Endothelial cell of umbilical vein (primary cell): ENCODE data around the gene FTCDNL1. TPM values are rescaled to one million over a fixed set of nuclear protein-coding genes. Genes with fewer than 3 reads are reported as not detected.

Experiments used
- BruUV-seq: library from RNA; stranded (reverse); fragments of 400-500 nt; replicated peaks from 2 replicates; lab custom pipeline; 2021; lab: Mats Ljungman, UMichigan
- CTCF ChIA-PET: fragments of 300-600, 350-600 bp; sonication (Branson Sonifier 250); formaldehyde crosslinking; loops from one replicate; lab custom pipeline; 2021; ENCODE audit warnings: antibody characterized with exemption, inconsistent platforms; lab: Charles Lee
- POLR2A ChIA-PET: fragments of 300-600, 350-600 bp; sonication (Branson Sonifier 250); formaldehyde crosslinking; loops from one replicate; lab custom pipeline; 2021; ENCODE audit warnings: antibody characterized with exemption, inconsistent platforms; lab: Charles Lee
- DNase-seq: peaks from one replicate; pipeline ENCODE4 v3.0.0-alpha.2; 2011; ENCODE audit warnings: low read depth, low spot score
- FAIRE-seq: peaks from 2 replicates; lab custom pipeline; 2011; peaks lifted over from hg19 to GRCh38; lab: Jason Lieb, UNC
- H2AFZ ChIP-seq: 2 replicates; pipeline ENCODE4 v1.6.0; 2012; ENCODE audit warnings: low read depth, low read length, control low read depth, inconsistent platforms
- H3K27ac ChIP-seq: 2 replicates; pipeline ENCODE4 v1.5.1; 2011; ENCODE audit warnings: low read depth, mild to moderate bottlenecking, control low read depth, low read length, moderate library complexity; ENCODE audit not compliant: insufficient read depth
- H3K27me3 ChIP-seq, 2 experiments: 2 replicates each; pipeline versions ENCODE4 v1.6.0 to v1.6.1; 2011; ENCODE audit warnings: low read length in 2 of 2, mixed read lengths in 1 of 2; ENCODE audit not compliant: control insufficient read depth in 2 of 2, insufficient read depth in 2 of 2
- H3K36me3 ChIP-seq, 2 experiments: 2 replicates in 1 of 2; 3 replicates in 1 of 2; pipeline ENCODE4 v1.5.1; 2011; ENCODE audit warnings: low read length in 2 of 2, mild to moderate bottlenecking in 1 of 2, moderate library complexity in 1 of 2; ENCODE audit not compliant: control insufficient read depth in 2 of 2, insufficient read depth in 2 of 2; ENCODE audit errors: extremely low read depth in 1 of 2
- H3K4me1 ChIP-seq: 3 replicates; pipeline ENCODE4 v1.5.1; 2011; ENCODE audit warnings: mild to moderate bottlenecking, low read length; ENCODE audit not compliant: control insufficient read depth, insufficient read depth; ENCODE audit errors: extremely low read depth
- H3K4me2 ChIP-seq: 2 replicates; pipeline ENCODE4 v1.6.1; 2011; ENCODE audit warnings: low read length, control low read depth, mixed read lengths; ENCODE audit not compliant: insufficient read depth
- H3K4me3 ChIP-seq, 3 experiments: fragments of 200-600 bp in 1 of 3; sonication (generic), shearing (Covaris generic) in 1 of 3; replicated peaks in 1 of 3; 2 replicates each; pipeline ENCODE4 v1.5.1; 2011 to 2016; ENCODE audit warnings: control low read depth in 3 of 3, low read length in 3 of 3, mild to moderate bottlenecking in 2 of 3, inconsistent platforms in 1 of 3, low read depth in 1 of 3, moderate library complexity in 1 of 3; ENCODE audit not compliant: insufficient read depth in 1 of 3
- H3K79me2 ChIP-seq: 2 replicates; pipeline ENCODE4 v1.6.0; 2012; ENCODE audit warnings: low read length, inconsistent platforms; ENCODE audit not compliant: control insufficient read depth, insufficient read depth
- H3K9ac ChIP-seq: replicated peaks from 2 replicates; pipeline ENCODE3; 2011; ENCODE audit warnings: low read length, control low read depth; ENCODE audit not compliant: insufficient read depth; ENCODE audit errors: extremely low read depth
- H3K9me1 ChIP-seq: replicated peaks from 3 replicates; pipeline ENCODE4 v1.6.0; 2011; ENCODE audit warnings: mild to moderate bottlenecking, low read length; ENCODE audit not compliant: control insufficient read depth, insufficient read depth; ENCODE audit errors: extremely low read depth
- H3K9me3 ChIP-seq: replicated peaks from 2 replicates; pipeline ENCODE4 v1.5.1; 2012; ENCODE audit warnings: low read length, inconsistent platforms; ENCODE audit not compliant: control insufficient read depth, insufficient read depth
- H4K20me1 ChIP-seq: replicated peaks from 2 replicates; pipeline ENCODE3; 2011; ENCODE audit warnings: mild to moderate bottlenecking, low read length; ENCODE audit not compliant: control insufficient read depth, insufficient read depth; ENCODE audit errors: extremely low read depth
- EZH2 ChIP-seq: IDR thresholded peaks from 2 replicates; pipeline ENCODE4 v1.6.1; 2012; ENCODE audit warnings: borderline replicate concordance, low read depth, mild to moderate bottlenecking, moderate library complexity, low read length, inconsistent platforms; ENCODE audit not compliant: severe bottlenecking
- FOS ChIP-seq: IDR thresholded peaks from 2 replicates; pipeline ENCODE4 v1.6.1; 2011; ENCODE audit warnings: mild to moderate bottlenecking, low read length, moderate library complexity, borderline replicate concordance; ENCODE audit not compliant: insufficient read depth
- GATA2 ChIP-seq: IDR thresholded peaks from 2 replicates; pipeline ENCODE4 v1.7.0; 2011; ENCODE audit warnings: low read depth, mild to moderate bottlenecking, moderate library complexity, mixed read lengths, low read length; ENCODE audit not compliant: insufficient read length, insufficient read depth
- MAX ChIP-seq: IDR thresholded peaks from 2 replicates; pipeline ENCODE4 v1.6.1; 2011; ENCODE audit not compliant: insufficient read depth, insufficient read length
- MYC ChIP-seq: IDR thresholded peaks from one replicate; pipeline ENCODE4 v1.6.1; 2011; ENCODE audit warnings: mild to moderate bottlenecking, low read depth, low read length
- POLR2A ChIP-seq: IDR thresholded peaks from 2 replicates; pipeline ENCODE4 v1.6.1; 2012; ENCODE audit warnings: low read depth, mild to moderate bottlenecking, control low read depth, low read length
- POLR2AphosphoS5 ChIP-seq: IDR thresholded peaks from 2 replicates; pipeline ENCODE4 v1.6.1; 2012; ENCODE audit warnings: low read depth, mild to moderate bottlenecking, control low read depth, low read length, moderate library complexity; ENCODE audit not compliant: insufficient read depth
- dilution Hi-C: fragments of 300-500 bp; cut with MboI; formaldehyde crosslinking; loops from one replicate; pipeline ENCODE4 v1.15.0; 2019; ENCODE audit warnings: low sequenced_read_pairs; ENCODE audit not compliant: extremely low pct_ligation_motif_present
- intact Hi-C: fragments of 100-400 bp; cut with micrococcal nuclease; formaldehyde crosslinking; loops from one replicate; pipeline ENCODE4 v1.10.0; 2022
- polyA plus RNA-seq, 4 experiments: library from polyadenylated mRNA; depleted of rRNA in 3 of 4; stranded (reverse) in 3 of 4; unstranded in 1 of 4; fragments of >200 nt; gene quantifications; 2 replicates each; pipeline versions ENCODE4 v1.2.1 to v1.2.3, GENCODE V29; 2011 to 2012; ENCODE audit warnings: missing spikeins in 1 of 4
- total RNA-seq: library from RNA; stranded (reverse); gene quantifications from 2 replicates; pipeline ENCODE4 v1.2.3, GENCODE V29; 2021

Gene FTCDNL1
- total and polyA plus RNA-seq, 2 donors (not counting 3 experiments of a cell fraction or from before 2014, with no cell fraction given), result 0.19 to 0.27 TPM

GRCh38 chr2:199762963-199763362 is 88.0 kb downstream of the FTCDNL1 start:
- dilution Hi-C loops (no loop called here), intact Hi-C loops (no loop called here)
- no peak overlapping the region for H3K9ac ChIP-seq
- H4K20me1 ChIP-seq, result no peaks in the 10 kb centered on the region
- no peak overlapping the region for H2AFZ ChIP-seq
- FAIRE-seq (no peak), DNase-seq (no peak)
- H3K9me3 ChIP-seq, result no peaks in the 10 kb centered on the region
- no peaks in the 10 kb centered on the region for H3K27me3 ChIP-seq
- H3K4me1 ChIP-seq, result no peaks in the 10 kb centered on the region
- H3K4me3 ChIP-seq, result no peak overlapping the region
- no peaks in the 10 kb centered on the region for H3K79me2 ChIP-seq
- TF ChIP-seq GATA2 (no peak), MAX (no peak), MYC (no peak), POLR2AphosphoS5 (no peak)
- no peak overlapping the region for H3K4me2 ChIP-seq
- no TSS peak for BruUV-seq
- H3K27ac ChIP-seq, result no peak overlapping the region
- no peaks in the 10 kb centered on the region for H3K9me1 ChIP-seq
- CTCF ChIA-PET, result no interaction called here
- H3K36me3 ChIP-seq, result no peaks in the 10 kb centered on the region
- POLR2A ChIA-PET, result no interaction called here

GRCh38 chr2:199760574-199760973 is 90.4 kb downstream of the FTCDNL1 start:
- Histone ChIP-seq H3K9ac (no peak overlapping the region), H3K4me2 (no peak overlapping the region), H3K27ac (no peak overlapping the region), H3K27me3 (no peaks in the 10 kb centered on the region), H4K20me1 (no peaks in the 10 kb centered on the region), H3K4me3 (no peak overlapping the region), H3K36me3 (no peaks in the 10 kb centered on the region), H3K9me3 (no peaks in the 10 kb centered on the region), H3K79me2 (no peaks in the 10 kb centered on the region), H3K4me1 (no peaks in the 10 kb centered on the region), H2AFZ (no peak overlapping the region), H3K9me1 (no peaks in the 10 kb centered on the region)
- dilution Hi-C loops (no loop called here), intact Hi-C loops (no loop called here)
- BruUV-seq, result no TSS peak
- TF ChIP-seq MAX, result no peak
- TF ChIP-seq POLR2AphosphoS5, result no peak
- no peak for TF ChIP-seq MYC
- TF ChIP-seq EZH2, result no peak
- TF ChIP-seq FOS, result no peak
- no peak for TF ChIP-seq POLR2A
- FAIRE-seq (no peak), DNase-seq (no peak)
- ChIA-PET POLR2A (no interaction called here), CTCF (no interaction called here)
